Hepatic stellate cell (primary cell): ENCODE data around the gene LYPLA2.
"Not testable (repeated sequence)": the region's sequence is repeated elsewhere in the genome, so short reads cannot be mapped to it uniquely, and the experiment has no call there.

Experiments used
- DNase-seq: peaks from one replicate; pipeline ENCODE4 v3.0.0; 2011; ENCODE audit warnings: low spot score

LYPLA2 gene

DNA sequence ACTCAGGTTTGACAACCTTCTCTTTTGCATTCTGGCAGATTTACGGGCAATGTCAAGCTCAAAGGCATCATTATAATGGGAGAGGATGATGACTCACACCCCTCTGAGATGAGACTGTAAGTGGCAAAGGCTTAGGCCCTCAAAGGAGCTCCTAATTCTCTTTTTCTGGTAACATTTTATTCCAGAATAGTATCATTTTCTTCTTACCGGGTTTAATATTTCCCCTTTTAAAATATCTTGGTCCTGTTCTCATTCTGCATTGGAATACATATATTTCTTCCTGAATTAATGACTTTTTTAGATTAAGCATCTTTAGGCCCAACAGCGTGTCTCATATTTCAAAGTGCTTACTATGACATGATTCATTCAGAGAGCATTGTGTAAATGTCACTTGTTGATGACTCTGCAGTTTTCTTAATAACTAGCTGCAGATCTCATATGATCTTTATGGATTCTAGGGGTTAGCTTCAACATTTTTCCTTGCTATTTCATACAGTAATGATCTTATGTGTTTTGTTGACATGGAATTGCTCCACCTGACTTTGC, 11.0 kb upstream of the LYPLA2 start:
- DNase-seq: no peak

DNA sequence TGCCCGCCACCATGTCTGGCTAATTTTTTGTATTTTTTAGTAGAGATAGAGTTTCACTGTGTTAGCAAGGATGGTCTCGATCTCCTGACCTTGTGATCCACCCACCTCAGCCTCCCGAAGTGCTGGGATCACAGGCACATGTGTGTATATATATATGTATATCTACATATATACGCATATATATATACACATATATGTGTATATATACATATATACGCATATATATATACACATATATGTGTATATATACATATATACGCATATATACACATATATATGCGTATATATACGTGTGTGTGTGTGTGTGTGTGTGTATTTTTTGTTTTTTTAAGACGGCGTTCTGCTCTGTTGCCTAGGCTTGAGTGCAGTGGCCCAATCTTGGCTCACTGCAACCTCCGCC, 7.8 kb upstream of the LYPLA2 start:
- not testable (repeated sequence) for DNase-seq

DNA sequence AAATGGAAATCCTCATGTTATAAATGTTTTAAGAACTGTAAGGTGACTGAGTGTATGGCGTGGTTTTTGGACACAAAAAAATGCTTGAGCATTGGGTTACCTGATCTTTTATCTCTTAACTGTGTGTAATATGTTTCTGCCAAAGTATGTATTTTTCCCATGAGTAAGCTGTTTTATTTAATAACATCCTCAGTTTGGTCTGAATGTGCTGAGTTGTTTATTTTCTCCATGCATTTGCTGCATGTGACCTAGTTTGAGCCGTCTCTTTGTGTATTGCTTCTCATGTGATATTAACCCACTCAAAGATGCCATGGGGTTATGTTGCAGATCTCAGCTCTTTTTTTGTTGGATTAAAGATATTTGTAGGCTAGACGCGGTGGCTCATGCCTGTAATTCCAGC, 6.1 kb upstream of the LYPLA2 start:
- DNase-seq: no peak

DNA sequence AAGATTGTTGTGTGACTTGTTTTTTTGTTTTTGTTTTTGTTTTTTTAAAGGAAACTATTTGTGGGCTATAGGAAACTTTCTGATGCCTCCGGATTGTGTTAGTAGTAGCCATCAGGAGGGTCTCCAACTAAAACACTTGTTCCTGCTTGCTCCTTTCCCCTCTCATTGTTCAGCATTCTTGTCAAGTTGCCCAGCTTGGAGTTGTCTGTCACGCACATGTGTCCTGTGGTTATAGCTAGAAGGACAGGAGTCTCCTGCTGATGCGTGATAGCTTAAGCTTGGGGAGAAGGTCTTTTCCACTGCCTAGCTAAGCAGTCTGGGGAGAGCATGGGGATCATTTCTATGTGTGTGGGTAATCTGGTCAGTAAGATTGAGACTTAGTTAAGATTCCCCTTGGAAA, 3.2 kb upstream of the LYPLA2 start:
- DNase-seq: no peak

DNA sequence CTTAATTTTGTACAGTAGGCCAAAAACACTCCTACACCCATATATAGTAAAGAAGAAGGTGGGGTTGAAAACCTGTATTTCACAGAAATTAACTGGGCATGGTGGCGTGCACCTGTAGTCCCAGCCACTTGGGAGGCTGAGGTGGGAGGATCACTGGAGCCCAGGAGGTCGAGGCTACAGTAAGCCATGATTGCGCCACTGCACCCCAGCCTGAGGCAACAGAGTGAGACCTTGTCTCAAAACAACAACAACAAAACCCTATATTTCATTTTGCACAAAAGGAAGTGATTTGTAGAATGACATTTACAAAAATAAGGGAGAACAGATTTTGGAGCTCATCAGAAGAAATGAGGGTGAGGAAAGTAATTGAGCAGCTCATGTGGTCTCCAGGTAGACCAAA, 2.2 kb upstream of the LYPLA2 start:
- no peak for DNase-seq

DNA sequence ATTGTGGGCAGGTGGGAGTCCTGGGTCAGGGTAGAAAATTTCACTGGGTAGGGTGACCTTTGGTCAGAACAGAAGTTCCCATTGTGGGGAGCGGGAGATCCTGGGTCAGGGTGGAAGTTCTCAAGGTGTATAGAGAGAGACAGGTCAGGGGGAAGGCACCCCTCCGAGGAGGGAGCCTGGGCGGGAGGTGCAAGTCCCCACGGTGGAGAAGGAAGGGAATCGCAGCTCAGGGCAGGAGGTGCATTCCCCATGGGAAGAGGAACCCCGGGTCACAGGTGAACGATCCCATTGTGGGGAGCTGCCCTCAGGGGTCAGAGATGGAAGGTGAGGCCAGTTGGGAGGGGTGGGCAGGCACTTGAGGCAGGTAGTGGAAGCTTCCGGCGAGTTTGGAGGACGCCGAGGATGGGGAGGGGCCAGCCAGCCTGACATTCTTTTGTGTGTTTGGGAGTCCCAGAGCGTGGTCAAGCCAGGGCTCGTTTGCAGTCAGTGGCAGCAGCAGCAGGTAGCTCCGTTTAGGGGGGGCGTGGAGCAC, 637 bp downstream of the LYPLA2 start:
- peak; percentile 66 for DNase-seq

DNA sequence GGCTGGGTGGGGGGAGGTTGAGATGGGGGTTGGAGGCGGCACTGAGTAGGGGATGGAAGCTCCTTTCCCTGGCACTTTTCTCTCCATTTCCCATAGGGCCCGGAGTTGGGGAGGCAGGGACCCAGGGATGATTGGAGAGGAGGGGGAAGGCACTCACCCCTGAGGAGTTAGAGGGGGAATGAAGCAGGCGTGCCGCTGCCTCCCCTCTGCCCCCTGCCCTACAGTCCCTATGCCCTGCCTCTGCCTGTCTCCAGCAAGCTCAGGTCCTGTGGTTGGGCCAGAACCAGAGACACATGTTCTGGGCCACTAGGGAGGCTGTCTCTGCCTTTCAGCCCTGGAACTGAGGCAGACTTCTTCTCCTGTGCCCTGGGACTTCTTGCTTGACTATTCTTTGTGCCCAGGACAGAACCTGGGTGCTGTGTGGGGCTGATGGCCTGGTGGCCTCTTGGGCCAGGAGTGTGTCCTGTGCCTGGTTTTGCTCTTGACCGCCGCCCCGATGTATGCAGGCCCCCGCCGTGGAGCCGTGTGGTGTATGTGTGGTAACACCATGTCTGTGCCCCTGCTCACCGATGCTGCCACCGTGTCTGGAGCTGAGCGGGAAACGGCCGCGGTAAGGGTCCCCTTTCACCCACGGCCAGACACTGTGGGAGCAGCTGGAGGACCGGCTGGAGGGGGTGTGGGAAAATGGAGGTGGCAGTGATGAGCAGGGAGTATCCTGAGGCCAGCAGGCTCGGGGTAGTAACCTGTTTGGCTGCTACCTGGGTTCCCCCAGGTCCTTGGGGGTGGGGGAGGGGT, 1.4 kb downstream of the LYPLA2 start:
- DNase-seq: no peak

DNA sequence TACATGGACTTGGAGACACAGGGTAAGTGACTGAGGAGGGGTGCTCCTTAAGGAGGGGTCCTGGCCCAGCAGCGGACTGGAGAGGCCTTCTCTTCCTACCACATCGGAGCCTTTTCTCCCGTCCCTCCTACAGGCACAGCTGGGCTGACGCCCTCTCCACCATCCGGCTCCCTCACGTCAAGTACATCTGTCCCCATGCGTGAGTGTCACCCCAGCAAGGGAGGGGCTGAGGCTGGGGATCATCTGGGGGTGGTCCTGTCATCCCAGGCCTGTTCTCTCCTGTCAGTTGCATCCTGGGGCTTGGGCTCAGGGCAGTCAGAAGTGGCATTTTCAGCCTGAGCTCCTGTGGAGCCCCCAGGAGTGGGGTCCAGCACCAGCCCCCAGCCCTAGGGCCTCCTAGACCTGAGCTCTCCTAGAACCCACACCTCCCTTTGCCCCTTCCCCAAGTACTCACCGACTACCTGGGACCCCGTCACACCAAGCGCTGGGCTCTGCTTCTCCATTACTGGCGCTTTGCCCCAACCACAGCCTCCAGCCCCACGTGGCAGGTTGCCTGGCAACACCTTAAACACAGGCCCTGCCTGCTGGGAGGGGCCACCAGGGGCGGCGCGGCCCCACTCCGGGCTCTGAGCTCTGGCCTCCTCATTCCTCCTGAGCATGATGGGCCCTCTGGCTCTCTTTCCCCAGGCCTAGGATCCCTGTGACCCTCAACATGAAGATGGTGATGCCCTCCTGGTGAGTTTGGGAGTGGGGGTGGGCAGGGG, 2.3 kb downstream of the LYPLA2 start:
- DNase-seq: no peak

DNA sequence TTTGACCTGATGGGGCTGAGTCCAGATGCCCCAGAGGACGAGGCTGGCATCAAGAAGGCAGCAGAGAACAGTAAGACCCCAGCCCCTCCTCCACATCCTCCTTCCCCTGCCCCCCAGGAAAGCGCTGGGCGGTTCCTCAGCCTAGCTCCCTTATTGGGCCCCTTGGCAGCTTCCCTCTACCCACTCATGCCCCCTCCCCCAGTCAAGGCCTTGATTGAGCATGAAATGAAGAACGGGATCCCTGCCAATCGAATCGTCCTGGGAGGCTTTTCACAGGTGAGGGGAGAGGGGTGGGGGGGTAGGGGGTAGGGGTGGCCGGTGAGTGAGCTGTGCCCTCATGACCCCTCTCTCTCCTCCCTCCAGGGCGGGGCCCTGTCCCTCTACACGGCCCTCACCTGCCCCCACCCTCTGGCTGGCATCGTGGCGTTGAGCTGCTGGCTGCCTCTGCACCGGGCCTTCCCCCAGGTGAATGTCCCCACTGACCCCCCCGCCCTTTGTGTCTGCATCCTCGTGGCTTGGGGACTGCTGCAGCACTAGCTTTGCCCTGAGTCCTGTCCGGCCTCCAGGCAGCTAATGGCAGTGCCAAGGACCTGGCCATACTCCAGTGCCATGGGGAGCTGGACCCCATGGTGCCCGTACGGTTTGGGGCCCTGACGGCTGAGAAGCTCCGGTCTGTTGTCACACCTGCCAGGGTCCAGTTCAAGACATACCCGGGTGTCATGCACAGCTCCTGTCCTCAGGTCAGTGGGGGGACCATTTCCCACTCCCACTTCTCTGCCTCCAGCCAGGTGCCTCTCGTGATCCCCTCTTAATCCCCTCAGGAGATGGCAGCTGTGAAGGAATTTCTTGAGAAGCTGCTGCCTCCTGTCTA, 3.2 kb downstream of the LYPLA2 start:
- DNase-seq: no peak

DNA sequence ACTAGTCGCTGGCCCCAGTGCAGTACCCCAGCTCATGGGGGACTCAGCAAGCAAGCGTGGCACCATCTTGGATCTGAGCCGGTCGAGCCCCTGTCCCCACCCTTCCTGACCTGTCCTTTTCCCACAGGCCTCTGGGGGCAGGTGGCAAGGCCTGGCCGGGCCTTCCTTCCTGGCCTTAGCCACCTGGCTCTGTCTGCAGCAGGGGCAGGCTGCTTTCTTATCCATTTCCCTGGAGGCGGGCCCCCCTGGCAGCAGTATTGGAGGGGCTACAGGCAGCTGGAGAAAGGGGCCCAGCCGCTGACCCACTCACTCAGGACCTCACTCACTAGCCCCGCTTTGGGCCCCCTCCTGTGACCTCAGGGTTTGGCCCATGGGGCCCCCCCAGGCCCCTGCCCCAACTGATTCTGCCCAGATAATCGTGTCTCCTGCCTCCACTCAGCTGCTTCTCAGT, 3.8 kb downstream of the LYPLA2 start:
- DNase-seq: not testable (repeated sequence)

DNA sequence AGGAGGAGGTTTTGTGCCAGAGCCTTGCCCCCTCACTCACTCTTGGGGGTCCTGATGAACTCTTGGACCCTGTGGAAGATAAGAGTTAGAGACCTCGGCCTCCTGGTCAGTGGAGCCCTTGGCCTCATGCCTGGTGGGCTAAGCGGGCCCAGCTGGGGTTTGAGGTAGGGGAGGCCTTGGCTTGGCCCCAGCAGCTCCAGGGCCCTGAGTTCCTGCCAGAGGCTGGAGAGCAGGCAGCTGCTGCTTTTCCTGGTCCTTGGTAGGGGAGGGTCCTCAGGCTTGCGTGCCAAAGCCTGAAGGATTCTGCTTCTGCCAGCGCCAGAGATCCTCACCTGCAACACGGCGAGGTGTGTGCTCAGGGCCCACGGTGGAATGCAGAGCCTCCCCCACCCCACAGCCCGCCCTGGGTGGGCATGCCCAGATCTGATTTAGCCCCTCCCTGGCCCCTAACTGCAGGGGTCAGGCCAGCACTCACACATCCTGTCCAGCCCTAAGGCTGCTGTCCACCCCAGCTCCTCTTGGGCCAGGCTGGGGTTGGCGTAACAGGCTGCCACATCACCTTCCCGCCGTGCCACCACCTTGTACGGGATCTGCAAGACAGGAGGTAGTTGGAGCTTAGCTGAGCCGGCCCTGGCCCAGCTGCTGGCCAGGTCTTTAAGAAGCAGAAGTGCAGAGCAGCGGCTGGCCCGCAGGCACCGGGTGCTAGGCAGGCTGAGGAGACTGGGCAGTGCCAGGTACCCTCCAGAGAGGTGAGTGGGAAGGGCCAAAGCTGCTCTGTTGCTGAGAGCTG, 4.9 kb downstream of the LYPLA2 start:
- DNase-seq: no peak

DNA sequence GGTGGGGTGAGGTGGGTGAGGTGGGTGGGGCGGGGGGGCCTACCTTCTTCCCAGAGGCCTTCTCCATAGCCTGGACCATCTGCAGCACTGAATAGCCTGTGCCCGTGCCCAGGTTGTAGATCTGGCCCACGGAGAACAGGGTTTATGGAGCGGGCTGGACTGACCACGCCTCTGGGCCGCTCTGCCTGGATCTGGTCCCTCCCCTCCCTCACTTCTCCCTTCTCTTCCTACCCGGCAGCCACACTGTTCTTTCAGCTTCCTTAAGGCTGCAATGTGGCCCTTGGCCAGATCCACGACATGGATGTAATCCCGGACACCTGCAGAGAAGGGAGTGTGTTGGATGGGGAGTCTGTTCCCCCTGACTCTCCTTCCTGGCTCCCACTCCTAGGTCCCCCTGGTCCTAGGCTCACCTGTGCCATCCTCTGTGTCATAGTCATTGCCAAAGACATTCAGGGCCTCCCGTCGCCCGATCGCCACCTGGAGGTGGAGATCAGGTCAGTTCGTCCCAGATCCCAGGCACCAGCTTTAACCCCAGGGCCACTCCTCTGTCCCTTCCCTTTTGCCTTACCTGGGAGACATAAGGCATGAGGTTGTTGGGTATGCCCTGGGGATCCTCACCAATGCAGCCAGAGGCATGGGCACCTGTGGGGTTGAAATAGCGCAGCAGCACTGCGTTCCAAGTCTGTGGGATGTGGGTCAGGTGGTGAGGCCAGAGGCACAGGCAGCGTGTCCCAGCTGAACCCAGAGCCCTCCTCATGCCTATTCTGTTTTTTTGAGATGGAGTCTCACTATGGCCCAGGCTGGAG, 5.7 kb downstream of the LYPLA2 start:
- no peak for DNase-seq

DNA sequence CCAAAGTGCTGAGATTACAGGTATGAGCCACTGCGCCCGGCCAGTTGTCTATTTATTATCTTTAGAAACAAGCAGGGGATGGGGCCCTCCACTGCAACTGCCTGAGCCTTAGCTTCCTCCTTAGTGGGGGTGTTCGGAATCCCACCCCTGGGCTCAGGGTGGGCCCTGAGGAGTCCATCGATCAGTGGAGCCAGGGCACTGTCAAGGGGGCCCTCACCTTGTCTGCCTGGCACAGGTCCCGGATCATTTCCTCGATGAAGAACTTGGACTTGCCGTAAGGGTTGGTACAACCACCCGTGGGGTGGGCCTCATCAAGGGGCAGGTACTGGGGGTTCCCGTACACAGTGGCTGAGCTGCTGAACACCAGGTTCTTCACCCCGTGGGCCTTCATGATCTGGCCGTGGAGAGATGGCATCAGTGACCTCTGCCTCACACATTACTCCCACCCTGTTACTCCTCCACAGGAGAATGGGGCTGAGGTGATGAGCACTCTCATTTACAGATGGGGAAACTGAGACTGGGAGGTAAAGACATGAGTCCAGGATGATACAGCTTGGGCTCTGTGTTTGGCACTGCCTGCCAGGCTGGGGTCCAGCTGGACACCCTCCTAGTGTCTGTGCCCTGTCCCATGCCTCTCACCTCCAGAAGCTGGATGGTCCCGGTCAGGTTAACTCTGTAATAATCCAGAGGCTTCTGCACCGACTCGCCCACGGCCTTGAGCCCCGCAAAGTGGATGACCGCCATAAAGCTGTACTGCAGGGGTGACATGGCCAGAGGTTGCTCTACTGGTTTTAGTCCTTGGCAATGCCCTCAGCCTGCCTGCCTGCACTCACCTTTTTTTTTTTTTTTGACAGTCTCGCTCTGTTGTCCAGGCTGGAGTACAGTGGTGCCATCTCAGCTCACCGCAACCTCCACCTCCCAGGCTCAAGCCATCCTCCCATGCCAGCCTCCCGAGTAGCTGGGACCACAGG, 6.8 kb downstream of the LYPLA2 start:
- DNase-seq: no peak

DNA sequence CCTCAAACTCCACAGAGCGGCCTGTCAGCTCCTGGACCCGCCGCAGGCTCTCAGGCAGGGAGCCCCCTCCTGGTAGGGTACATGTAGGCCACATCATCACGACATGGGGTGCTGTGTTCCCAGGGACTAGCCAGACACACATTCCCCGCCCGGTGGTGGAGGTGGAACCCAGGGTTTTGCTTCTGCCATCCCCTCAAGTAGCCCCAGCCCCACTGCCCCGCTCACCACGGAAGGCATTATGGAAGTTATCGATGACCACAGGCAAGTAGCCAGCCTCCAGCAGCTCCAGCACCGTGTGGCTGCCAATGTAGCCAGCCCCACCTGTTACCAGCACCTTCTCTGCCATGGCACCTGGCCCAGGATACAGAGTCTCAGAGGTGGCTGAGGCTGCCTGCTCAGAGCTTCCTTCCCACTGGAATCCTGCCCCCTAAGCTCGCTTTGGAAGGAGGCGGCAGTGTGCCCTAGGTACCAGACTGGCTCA, 7.8 kb downstream of the LYPLA2 start:
- no peak for DNase-seq

DNA sequence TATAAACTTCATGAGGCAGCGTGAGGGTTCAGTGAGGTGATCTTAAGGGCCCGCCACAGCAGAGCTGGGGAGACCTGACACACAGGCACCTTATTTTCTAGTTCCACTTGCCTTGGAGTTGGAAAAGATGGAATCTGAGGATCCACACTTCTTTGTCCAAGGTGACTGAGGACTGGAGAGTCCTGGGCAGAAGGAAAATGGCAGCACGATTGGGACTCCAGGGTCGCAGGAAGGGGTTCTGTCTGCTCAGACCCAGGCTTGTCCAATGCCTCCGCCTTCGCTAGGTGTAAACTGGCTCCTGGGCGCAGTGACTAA, 8.3 kb downstream of the LYPLA2 start:
- DNase-seq: no peak

DNA sequence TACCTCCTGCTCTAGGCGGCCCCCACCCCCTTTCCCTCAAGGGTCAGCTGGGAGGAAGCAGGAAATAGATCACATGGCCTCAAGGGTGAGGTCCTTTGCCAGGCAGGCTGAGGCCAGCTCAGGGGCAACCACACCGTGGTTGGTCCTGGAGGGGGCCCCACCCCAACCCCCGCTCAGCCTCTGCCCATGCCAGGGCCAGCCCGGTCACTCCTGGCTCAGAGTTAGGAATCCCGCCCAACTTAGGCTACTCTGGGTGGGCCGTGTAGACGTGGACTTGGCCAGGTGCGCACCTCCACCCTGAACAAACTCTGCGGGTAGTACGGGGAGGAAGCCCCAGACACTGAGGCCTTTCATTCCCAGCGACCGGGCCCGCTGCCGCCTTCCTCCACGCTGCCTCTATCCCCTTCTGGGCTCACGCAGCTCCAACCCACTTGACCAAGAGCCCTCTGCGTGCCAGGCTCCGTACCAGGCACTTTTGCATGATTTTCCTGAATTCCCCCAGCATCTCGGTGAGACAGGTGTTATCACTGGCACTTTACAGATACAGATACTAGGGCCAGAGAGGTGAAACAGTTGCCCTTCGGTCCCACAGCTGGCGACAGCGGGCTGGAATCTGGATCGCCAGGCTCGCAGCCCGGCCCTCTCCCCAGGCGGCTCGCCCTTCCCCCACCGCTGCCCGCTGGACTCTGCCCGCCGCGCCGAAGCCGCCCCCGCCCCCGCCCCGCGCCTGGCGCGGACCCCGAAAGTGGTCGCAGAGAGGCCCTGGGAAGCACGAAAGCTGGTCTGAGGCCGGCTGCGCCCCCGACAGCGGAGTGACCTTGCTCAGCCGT, 8.8 kb downstream of the LYPLA2 start:
- peak; percentile 47 for DNase-seq

DNA sequence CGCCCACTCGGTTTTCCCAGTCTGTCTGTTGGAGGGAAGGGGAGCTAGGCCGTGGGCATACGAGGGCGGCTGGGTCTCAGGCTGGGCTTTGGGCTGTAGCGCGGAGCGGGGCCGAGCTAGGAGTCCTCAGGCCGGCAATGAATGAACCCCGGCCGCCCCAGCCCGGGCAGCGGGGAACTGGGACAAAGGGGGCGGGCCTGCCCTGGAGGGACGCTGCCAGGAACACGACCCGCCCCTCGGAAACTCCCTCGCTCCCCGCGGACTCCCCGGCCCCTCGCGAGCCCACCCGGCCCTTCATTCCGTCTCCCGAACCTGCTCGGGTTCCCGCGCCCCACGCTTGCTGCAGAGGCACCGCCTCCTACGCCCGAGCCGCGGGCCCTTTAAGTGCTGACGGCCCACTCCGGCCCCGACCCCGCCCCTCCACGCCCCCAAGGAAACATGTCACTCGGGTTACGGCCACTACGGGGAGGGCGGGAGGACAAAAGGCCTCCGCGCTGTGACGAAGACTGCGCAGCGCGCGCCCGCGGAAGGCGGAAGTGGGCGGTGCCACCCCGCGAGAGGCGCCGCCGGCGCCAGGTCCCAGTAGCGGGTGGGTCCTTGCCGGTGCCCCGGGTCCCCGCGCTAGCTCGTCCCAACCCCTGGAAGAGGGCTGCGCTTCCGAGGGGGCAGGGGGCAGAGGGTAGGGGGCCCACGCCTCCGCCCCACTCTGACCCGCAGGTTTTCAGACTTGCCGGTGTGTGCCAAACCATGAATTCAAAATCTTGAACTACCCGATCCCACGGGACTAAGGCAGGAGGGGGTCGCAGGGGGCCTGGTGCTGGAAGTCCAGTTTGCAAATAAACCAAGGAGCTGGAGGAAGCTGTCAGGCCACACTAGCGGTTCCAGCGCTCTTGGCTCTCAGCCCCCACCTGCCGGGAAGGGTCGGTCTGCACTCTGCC, 9.7 kb downstream of the LYPLA2 start, which contains the start of gene GALE:
Gene GALE (minus strand): TSS at position 355 of the 938 bp plus-strand sequence. CDS start 1,747 bp downstream, outside the sequence.
- DNase-seq: peak; percentile 99
